Activated T-cell treated with anti-CD3 and anti-CD28 coated beads, Interleukin-2, amount 50 U/mL, for 4 hours (primary cell): Measurements from ENCODE around the gene SNRPA1. TPM values are rescaled to one million over a fixed set of nuclear protein-coding genes. Genes with fewer than 3 reads are reported as not detected.

Experiments
- ATAC-seq, 2 donors: fragments of 200-7000 bp; cut with Tn5 transposase; one replicate each; pipeline ENCODE4 v1.10.0; 2021
- DNase-seq: peaks from one replicate; pipeline ENCODE4 v3.0.0-alpha.2; 2020
- H3K27me3 Mint-ChIP-seq: one replicate; pipeline ENCODE4 v1.8.0; 2021; ENCODE audit warnings: low read depth, mixed read lengths
- H3K36me3 Mint-ChIP-seq: one replicate; pipeline ENCODE4 v1.8.0; 2022; ENCODE audit warnings: mixed read lengths; ENCODE audit not compliant: insufficient read depth
- H3K4me1 Mint-ChIP-seq: one replicate; pipeline ENCODE4 v1.8.0; 2021; ENCODE audit warnings: low read depth, mixed read lengths
- H3K4me3 Mint-ChIP-seq: one replicate; pipeline ENCODE4 v1.8.0; 2021; ENCODE audit warnings: mild to moderate bottlenecking, moderate library complexity, mixed read lengths
- H3K9me3 Mint-ChIP-seq: one replicate; pipeline ENCODE4 v1.8.0; 2021; ENCODE audit warnings: mixed read lengths
- total RNA-seq, 3 donors: library from RNA; stranded (reverse); gene quantifications; one replicate each; pipeline ENCODE4 v1.2.1, GENCODE V29; 2021

The SNRPA1 gene
- total RNA-seq, 3 donors from 2014 or later: 229 to 264 (median 233) TPM

- H3K9me3 Mint-ChIP-seq: no peaks in the 10 kb centered on the region
- no peak for ATAC-seq
- DNase-seq: no peak
- H3K36me3 Mint-ChIP-seq: no peaks in the 10 kb centered on the region
- H3K4me3 Mint-ChIP-seq: no peak overlapping the region
- peaks cover 23% of the 10 kb centered on the region for H3K27me3 Mint-ChIP-seq
- peaks cover 12% of the 10 kb centered on the region for H3K4me1 Mint-ChIP-seq
Measured at GRCh38 chr15:101324524-101325177, 29.6 kb upstream of the SNRPA1 start.

DNA sequence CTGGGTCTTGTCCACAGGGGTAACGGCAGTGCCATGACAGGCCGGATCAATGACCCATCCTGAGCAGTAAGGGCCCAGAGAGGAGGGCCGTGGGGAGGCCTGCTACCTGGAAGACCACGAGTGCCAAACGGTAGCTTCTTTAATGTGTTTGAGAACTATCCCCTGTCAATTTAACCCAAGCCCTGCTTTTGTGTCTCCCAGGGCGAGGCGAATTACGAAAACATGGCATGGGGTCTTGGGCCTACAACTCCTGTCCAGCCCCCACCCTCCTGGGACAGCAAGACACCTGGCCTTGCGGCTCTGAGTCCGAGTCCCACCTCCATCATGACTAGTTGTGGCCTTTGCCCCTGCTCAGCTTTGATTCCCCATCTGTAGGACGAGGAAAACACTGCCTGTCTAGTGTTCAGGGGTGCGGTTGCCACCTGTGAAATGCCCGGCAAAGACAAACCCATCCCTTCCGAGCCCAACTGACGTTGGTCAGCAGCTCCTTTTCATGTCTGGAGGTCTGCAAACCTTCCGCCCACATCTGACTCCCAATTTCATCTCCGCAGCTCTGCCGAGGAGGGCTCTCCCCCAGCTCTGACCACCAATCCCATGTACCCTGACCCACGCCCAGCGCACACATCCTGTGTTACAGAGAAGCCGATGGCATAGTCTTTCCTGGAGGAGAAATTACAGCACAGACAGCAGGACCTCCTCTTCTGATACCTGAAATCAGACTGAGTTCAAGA lies 28.9 kb upstream of the SNRPA1 start:
- DNase-seq (no peak), ATAC-seq (no peak)
- H3K27me3 Mint-ChIP-seq: peaks cover 23% of the 10 kb centered on the region
- no peaks in the 10 kb centered on the region for H3K36me3 Mint-ChIP-seq
- H3K9me3 Mint-ChIP-seq: no peaks in the 10 kb centered on the region
- H3K4me3 Mint-ChIP-seq: no peak overlapping the region
- peaks cover 12% of the 10 kb centered on the region for H3K4me1 Mint-ChIP-seq

DNA sequence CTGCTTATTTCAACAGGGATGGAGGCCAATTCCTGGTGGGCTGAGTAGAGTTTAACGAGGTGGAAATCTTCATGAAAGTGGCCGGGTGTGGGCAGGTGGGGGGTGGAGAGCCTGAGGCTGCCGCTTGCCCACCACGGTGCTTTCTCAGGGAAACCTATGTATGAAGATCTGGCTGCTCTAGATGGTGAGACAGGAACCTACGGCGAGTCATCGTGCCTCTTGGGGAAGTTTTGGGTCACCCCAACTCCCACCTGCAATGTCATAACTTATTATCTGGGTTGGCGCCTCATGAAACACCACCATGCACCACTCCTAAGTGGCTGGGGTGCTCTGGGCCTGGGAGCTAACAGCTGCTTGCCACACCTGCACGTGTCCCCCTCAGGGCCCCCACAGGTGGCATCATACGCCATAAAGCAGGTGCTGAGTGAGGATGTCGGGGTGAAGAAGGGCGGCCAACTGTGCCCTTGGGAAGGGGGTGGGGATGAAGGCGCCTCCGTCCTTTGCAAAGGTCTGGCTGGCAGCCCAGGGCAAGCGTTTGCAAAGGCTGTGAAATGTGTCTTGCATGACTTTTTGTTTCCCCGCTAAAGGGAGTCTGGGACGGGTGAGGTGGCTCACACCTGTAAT lies 27.9 kb upstream of the SNRPA1 start:
- no peaks in the 10 kb centered on the region for H3K36me3 Mint-ChIP-seq
- ATAC-seq: no peak
- H3K4me3 Mint-ChIP-seq: no peak overlapping the region
- H3K4me1 Mint-ChIP-seq: peaks cover 12% of the 10 kb centered on the region
- no peaks in the 10 kb centered on the region for H3K9me3 Mint-ChIP-seq
- DNase-seq: no peak
- peaks cover 19% of the 10 kb centered on the region for H3K27me3 Mint-ChIP-seq

GRCh38 chr15:101322016-101322695 lies 27.1 kb upstream of the SNRPA1 start:
- Mint-ChIP-seq H3K4me3 (no peak overlapping the region), H3K9me3 (no peaks in the 10 kb centered on the region), H3K4me1 (peaks cover 12% of the 10 kb centered on the region), H3K27me3 (peaks cover 15% of the 10 kb centered on the region), H3K36me3 (no peaks in the 10 kb centered on the region)
- ATAC-seq: no peak
- no peak for DNase-seq

DNA sequence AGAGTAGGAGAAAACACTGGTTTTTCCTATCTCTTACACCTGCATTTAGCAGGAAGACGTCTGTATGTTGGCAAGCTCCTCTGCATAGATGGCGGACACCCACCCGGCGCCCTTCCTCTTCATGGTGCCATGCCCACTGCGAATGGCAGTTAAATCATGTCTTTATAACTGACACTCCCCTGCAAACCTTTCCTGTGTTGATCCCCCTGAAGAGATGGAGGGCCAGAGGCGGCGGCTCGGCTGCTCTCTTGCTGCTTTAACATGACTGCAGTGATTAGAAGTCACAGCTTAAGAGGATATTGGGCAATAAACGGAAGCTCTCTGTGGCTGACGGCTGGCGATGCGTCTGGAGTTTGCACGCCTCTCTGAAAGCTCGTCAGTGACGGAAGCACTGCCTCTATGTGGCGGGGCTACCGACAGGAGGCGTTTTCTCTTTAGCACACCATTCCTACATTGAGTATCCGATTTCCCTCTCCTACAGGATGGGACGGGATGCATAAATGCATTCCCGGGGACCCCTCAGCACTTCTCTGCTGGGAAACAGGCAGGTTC lies 25.5 kb upstream of the SNRPA1 start:
- peak; percentile 19 for DNase-seq
- ATAC-seq: peak; percentile 92 to 95
- Mint-ChIP-seq H3K9me3 (no peaks in the 10 kb centered on the region), H3K27me3 (peaks cover 6% of the 10 kb centered on the region), H3K36me3 (no peaks in the 10 kb centered on the region), H3K4me1 (peaks cover 12% of the 10 kb centered on the region), H3K4me3 (peak overlapping the region; percentile 78)

- no peak overlapping the region for H3K4me3 Mint-ChIP-seq
- DNase-seq: no peak
- peaks cover 7% of the 10 kb centered on the region for H3K27me3 Mint-ChIP-seq
- ATAC-seq: no peak
- no peaks in the 10 kb centered on the region for H3K36me3 Mint-ChIP-seq
- H3K9me3 Mint-ChIP-seq: no peaks in the 10 kb centered on the region
- peaks cover 12% of the 10 kb centered on the region for H3K4me1 Mint-ChIP-seq
Measured at GRCh38 chr15:101318839-101319238, 23.8 kb upstream of the SNRPA1 start.

- DNase-seq: no peak
- no peak for ATAC-seq
Measured at GRCh38 chr15:101318147-101318819, 23.2 kb upstream of the SNRPA1 start.

DNA sequence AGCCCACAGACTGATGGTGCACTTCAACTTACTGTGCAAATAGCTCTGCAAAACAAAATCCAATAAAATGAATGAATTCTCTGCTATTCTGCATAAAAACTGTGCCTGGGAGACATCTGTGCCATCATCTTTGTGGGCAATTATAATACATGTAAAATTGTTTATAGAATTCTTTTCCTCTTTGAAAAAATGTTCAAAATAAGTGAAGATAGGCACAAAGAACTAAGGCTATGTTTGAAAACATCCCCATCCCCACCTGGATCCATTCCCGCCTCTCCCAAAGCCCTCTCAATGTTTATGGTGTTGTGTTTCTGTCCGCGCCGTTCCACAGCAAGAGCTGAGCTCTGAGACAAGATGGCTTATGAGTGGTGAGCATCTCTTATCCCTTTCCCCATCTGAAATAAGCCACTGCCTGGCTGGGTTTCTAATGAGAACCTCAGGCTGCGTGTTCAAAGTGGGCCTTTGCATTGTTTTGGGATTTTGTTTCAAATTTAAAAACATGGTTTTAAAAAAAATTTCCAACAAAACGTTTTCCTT lies 22.4 kb upstream of the SNRPA1 start:
- no peak for ATAC-seq

More at GRCh38 chr15:101318147-101318819, 23.2 kb upstream of the SNRPA1 start:
- Mint-ChIP-seq H3K4me3 (no peak overlapping the region), H3K36me3 (no peaks in the 10 kb centered on the region), H3K9me3 (no peaks in the 10 kb centered on the region), H3K27me3 (peaks cover 8% of the 10 kb centered on the region), H3K4me1 (peaks cover 12% of the 10 kb centered on the region)

GRCh38 chr15:101316529-101316928 lies 21.5 kb upstream of the SNRPA1 start:
- H3K4me3 Mint-ChIP-seq: no peak overlapping the region
- no peaks in the 10 kb centered on the region for H3K9me3 Mint-ChIP-seq
- ATAC-seq (no peak), DNase-seq (no peak)
- H3K4me1 Mint-ChIP-seq: peaks cover 12% of the 10 kb centered on the region
- H3K36me3 Mint-ChIP-seq: no peaks in the 10 kb centered on the region
- peaks cover 4% of the 10 kb centered on the region for H3K27me3 Mint-ChIP-seq

More for the DNA sequence above, 22.4 kb upstream of the SNRPA1 start:
- Mint-ChIP-seq H3K36me3 (no peaks in the 10 kb centered on the region), H3K27me3 (peaks cover 8% of the 10 kb centered on the region), H3K4me1 (peaks cover 12% of the 10 kb centered on the region), H3K4me3 (no peak overlapping the region), H3K9me3 (no peaks in the 10 kb centered on the region)
- no peak for DNase-seq

GRCh38 chr15:101315736-101316135 lies 20.7 kb upstream of the SNRPA1 start:
- Mint-ChIP-seq H3K27me3 (peaks cover 4% of the 10 kb centered on the region), H3K36me3 (no peaks in the 10 kb centered on the region), H3K4me3 (no peak overlapping the region), H3K9me3 (no peaks in the 10 kb centered on the region), H3K4me1 (peaks cover 7% of the 10 kb centered on the region)
- DNase-seq (no peak), ATAC-seq (no peak)

DNA sequence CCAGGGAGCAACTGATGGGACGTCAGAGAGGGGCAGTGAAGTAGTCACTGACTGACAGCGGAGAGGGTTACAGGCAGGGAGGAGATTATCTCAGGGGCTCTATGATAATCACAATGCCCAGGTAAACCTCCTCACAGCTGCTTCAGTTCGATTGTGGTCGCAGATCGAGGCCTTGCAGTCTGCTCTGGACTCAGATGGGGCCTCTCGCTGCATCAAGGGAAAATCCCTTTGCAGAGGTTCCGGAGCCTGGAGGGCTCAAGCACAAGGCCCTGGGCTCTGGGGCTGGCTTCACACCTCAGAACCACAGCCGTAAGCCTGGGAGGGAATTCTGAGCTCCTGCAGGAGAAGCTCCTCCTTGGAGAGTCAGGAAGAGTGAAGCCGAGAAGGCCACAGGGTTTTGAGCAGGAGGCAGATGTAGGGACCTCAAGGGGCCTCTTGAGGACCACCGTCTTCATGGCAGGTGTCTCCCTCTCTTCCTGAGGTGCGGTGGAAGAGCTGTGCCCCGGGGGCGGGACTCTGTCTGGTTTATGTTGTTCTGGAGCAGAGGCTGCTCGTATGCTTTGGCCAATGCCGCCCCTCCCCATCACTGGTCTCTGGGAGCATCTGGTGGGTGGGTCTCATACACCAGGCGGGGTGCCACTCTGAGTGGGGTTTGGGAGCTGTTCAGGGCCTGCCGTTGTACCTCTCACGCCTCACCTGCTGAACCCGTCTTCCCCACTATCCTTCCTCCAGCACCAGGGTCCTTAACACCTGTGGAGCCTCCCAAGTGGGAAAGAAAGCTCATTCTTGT lies 19.5 kb upstream of the SNRPA1 start:
- ATAC-seq (no peak), DNase-seq (no peak)
- Mint-ChIP-seq H3K9me3 (no peaks in the 10 kb centered on the region), H3K36me3 (no peaks in the 10 kb centered on the region), H3K4me1 (no peaks in the 10 kb centered on the region), H3K27me3 (peaks cover 4% of the 10 kb centered on the region), H3K4me3 (no peak overlapping the region)

DNA sequence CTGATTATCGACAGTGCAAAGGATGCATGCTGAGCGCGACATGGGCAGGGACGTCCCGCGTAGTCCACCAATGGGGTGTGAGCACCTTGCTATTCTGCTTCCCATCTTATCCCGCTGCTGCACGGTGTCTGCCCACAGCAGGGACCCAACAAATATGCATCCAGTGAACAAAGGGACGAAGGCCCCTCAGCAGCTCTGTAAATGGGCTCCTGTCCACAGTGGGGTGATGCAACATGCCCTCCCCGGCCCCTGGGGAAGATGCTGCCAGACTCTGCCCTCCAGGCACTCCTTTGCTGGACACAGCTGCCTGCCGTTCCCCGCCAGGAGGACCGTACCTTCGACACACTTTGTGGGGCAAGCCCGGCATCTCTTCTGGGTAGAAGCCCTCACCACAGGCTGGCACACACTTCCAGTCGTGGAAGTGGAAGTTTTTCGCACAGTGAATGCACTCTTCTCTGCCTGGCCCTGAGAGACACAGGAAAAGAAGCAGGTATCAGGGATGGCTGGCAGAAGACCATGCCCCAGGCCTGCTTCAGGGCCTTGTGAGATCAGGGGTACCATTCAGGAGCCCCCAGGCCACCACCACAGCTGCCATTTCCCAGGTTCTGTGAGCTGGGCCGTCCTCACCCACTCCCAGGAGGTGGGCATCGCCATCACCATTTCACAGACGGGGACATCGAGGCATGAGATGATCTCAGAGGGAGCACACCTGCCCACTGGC lies 18.2 kb upstream of the SNRPA1 start:
- H3K9me3 Mint-ChIP-seq: no peaks in the 10 kb centered on the region
- H3K4me3 Mint-ChIP-seq: no peak overlapping the region
- H3K27me3 Mint-ChIP-seq: peaks cover 4% of the 10 kb centered on the region
- H3K36me3 Mint-ChIP-seq: no peaks in the 10 kb centered on the region
- ATAC-seq: no peak
- H3K4me1 Mint-ChIP-seq: no peaks in the 10 kb centered on the region
- DNase-seq: no peak
